OCI-LY7 (cell line): ENCODE measurements around the gene RNFT2. TPM values are rescaled to one million over a fixed set of nuclear protein-coding genes. Genes with fewer than 3 reads are reported as not detected.

Source experiments
- small RNA-seq: library from RNA; depleted of rRNA; stranded (forward); fragments of <200 nt; gene quantifications from one replicate; pipeline ENCODE3, GENCODE V24; 2014
- total RNA-seq, 2 experiments: library from RNA; depleted of rRNA in 1 of 2; stranded (reverse); fragments of >200 nt in 1 of 2; shearing (Covaris generic) in 1 of 2; gene quantifications; 2 replicates each; pipeline ENCODE4 v1.2.3, GENCODE V29; 2014 to 2022

RNFT2 gene
- total RNA-seq, 2 experiments from 2014 or later = 40.2 to 62.2 TPM

Small RNA genes lying within 50 kb of the gene (small RNA-seq; reads per million reads assigned to genes)
- not detected for gene RNU6-558P

Other genes with a start within 250 kb of the RNFT2 start
- gene MAP1LC3B2, start 178.9 kb upstream of the RNFT2 start, total RNA-seq (2014; rRNA removed; shearing (Covaris generic)) = not detected in 2 replicates
- not detected in 2 replicates for gene MAP1LC3B2, start 178.9 kb upstream of the RNFT2 start, total RNA-seq (2022)
- 51.2 and 75.5 TPM in 2 replicates for gene SPRING1, start 246 bp upstream of the RNFT2 start, total RNA-seq (2014; rRNA removed; shearing (Covaris generic))
- gene SPRING1, start 246 bp upstream of the RNFT2 start, total RNA-seq (2022) = 65.1 and 70.3 TPM in 2 replicates
- gene HRK, start 143.1 kb downstream of the RNFT2 start, total RNA-seq (2014; rRNA removed; shearing (Covaris generic)) = 16.5 and 19.8 TPM in 2 replicates
- gene HRK, start 143.1 kb downstream of the RNFT2 start, total RNA-seq (2022) = 17.8 and 23.7 TPM in 2 replicates
- gene FBXW8, start 172.6 kb downstream of the RNFT2 start, total RNA-seq (2014; rRNA removed; shearing (Covaris generic)) = 22.4 and 34.0 TPM in 2 replicates
- gene FBXW8, start 172.6 kb downstream of the RNFT2 start, total RNA-seq (2022) = 29.8 and 32.4 TPM in 2 replicates